ENCODE results near the gene ANO9.
"Not testable (repeated sequence)": the region's sequence is repeated elsewhere in the genome, so short reads cannot be mapped to it uniquely, and the experiment has no call there.

The ANO9 gene

GRCh38 chr11:414318-414857 lies 27.4 kb downstream of the ANO9 start:
- DNase-seq (ENCODE audit: extremely low read depth, insufficient read length), result no peak
- TF ChIP-seq CTCF (IDR thresholded peaks at IDR 0.05; ENCODE audit: insufficient read depth, low read length, poor library complexity, severe bottlenecking), result no peak
- H3K36me3 ChIP-seq (ENCODE audit: control insufficient read depth, insufficient read depth, low read length), result no peaks in the 10 kb centered on the region
- H3K4me3 ChIP-seq (replicated peaks; ENCODE audit: low read depth, low read length), result no peak overlapping the region; the same call in 1 of the 2 replicates
- H3K27me3 ChIP-seq (replicated peaks; ENCODE audit: control insufficient read depth, insufficient read depth, low read length), result no peaks in the 10 kb centered on the region; the same call in 1 of the 2 replicates

GRCh38 chr11:413120-414081 lies 28.4 kb downstream of the ANO9 start:
- no peak overlapping the region for H3K4me3 ChIP-seq (replicated peaks; ENCODE audit: low read depth, low read length)
- no peaks in the 10 kb centered on the region; the same call in 1 of the 2 replicates for H3K27me3 ChIP-seq (replicated peaks; ENCODE audit: control insufficient read depth, insufficient read depth, low read length)
- H3K36me3 ChIP-seq (ENCODE audit: control insufficient read depth, insufficient read depth, low read length), result no peaks in the 10 kb centered on the region
- no peak for TF ChIP-seq CTCF (IDR thresholded peaks at IDR 0.05; ENCODE audit: insufficient read depth, low read length, poor library complexity, severe bottlenecking)
- peak; percentile 9 for DNase-seq (ENCODE audit: extremely low read depth, insufficient read length)

- TF ChIP-seq CTCF (IDR thresholded peaks at IDR 0.05; ENCODE audit: insufficient read depth, low read length, poor library complexity, severe bottlenecking), result no peak
- DNase-seq (ENCODE audit: extremely low read depth, insufficient read length), result peak; percentile 12
Observed at GRCh38 chr11:412641-413119, 29.1 kb downstream of the ANO9 start.

GRCh38 chr11:411520-411919 lies 30.3 kb downstream of the ANO9 start:
- H3K4me3 ChIP-seq (replicated peaks; ENCODE audit: low read depth, low read length); H3K36me3 ChIP-seq (ENCODE audit: control insufficient read depth, insufficient read depth, low read length); DNase-seq (ENCODE audit: extremely low read depth, insufficient read length); H3K27me3 ChIP-seq (replicated peaks; ENCODE audit: control insufficient read depth, insufficient read depth, low read length): not testable (repeated sequence)

More at GRCh38 chr11:412641-413119, 29.1 kb downstream of the ANO9 start:
- Histone ChIP-seq H3K27me3 (replicated peaks; ENCODE audit: control insufficient read depth, insufficient read depth, low read length) (no peaks in the 10 kb centered on the region; the same call in 1 of the 2 replicates), H3K36me3 (ENCODE audit: control insufficient read depth, insufficient read depth, low read length) (no peaks in the 10 kb centered on the region), H3K4me3 (replicated peaks; ENCODE audit: low read depth, low read length) (no peak overlapping the region)

- not testable (repeated sequence) for DNase-seq (ENCODE audit: extremely low read depth, insufficient read length); H3K4me3 ChIP-seq (replicated peaks; ENCODE audit: low read depth, low read length); H3K36me3 ChIP-seq (ENCODE audit: control insufficient read depth, insufficient read depth, low read length); H3K27me3 ChIP-seq (replicated peaks; ENCODE audit: control insufficient read depth, insufficient read depth, low read length)
Observed at GRCh38 chr11:410711-411110, 31.1 kb downstream of the ANO9 start.

GRCh38 chr11:409600-410483 lies 32.0 kb downstream of the ANO9 start:
- H3K36me3 ChIP-seq (ENCODE audit: control insufficient read depth, insufficient read depth, low read length), result no peaks in the 10 kb centered on the region
- peak; percentile 14 for DNase-seq (ENCODE audit: extremely low read depth, insufficient read length)
- no peak overlapping the region for H3K4me3 ChIP-seq (replicated peaks; ENCODE audit: low read depth, low read length)
- no peaks in the 10 kb centered on the region for H3K27me3 ChIP-seq (replicated peaks; ENCODE audit: control insufficient read depth, insufficient read depth, low read length)
- no peak for TF ChIP-seq CTCF (IDR thresholded peaks at IDR 0.05; ENCODE audit: insufficient read depth, low read length, poor library complexity, severe bottlenecking)

All from GM06990 (cell line).